Body of pancreas (tissue), 4 donors: ENCODE results near the gene ZNF17. TPM values are rescaled to one million over a fixed set of nuclear protein-coding genes. Genes with fewer than 3 reads are reported as not detected.

ENCODE experiments used
- ATAC-seq: fragments of 150-250 bp; one replicate; pipeline ENCODE4 v1.9.1; 2016
- DNase-seq, 4 donors: peaks; one replicate each; pipeline ENCODE4 v3.0.0-alpha.2; 2019
- H3K27ac ChIP-seq, 4 donors: fragments of 200-600 bp; sonication (generic); 1 replicate in 3 of 4; 2 replicates in 1 of 4; pipeline versions ENCODE4 v1.5.1 to v1.6.1; 2016 to 2019; ENCODE audit warnings: mild to moderate bottlenecking in 1 of 4, mixed read lengths in 1 of 4, moderate library complexity in 1 of 4
- H3K27me3 ChIP-seq, 2 donors: fragments of 200-600 bp; sonication (generic); one replicate each; pipeline ENCODE4 v1.6.0; 2016; ENCODE audit warnings: mild to moderate bottlenecking in 1 of 2
- H3K36me3 ChIP-seq, 2 donors: fragments of 200-600 bp; sonication (generic); replicated peaks in 1 of 2; 2 replicates each; pipeline ENCODE4 v1.5.1; 2016; ENCODE audit warnings: low read depth in 2 of 2; ENCODE audit not compliant: insufficient read depth in 1 of 2
- H3K4me1 ChIP-seq: fragments of 200-600 bp; sonication (generic); one replicate; pipeline ENCODE4 v1.6.0; 2016
- H3K4me3 ChIP-seq, 2 donors: fragments of 200-600 bp; sonication (generic); 1 replicate in 1 of 2; 2 replicates in 1 of 2; pipeline ENCODE4 v1.5.1; 2016 to 2019
- H3K9me3 ChIP-seq, 3 donors: fragments of 200-600 bp; sonication (generic); 1 replicate in 2 of 3; 2 replicates in 1 of 3; pipeline ENCODE4 v1.5.1; 2016
- CTCF ChIP-seq, 7 experiments: fragments of 450-650 bp in 4 of 7; fragments of 200-600 bp in 3 of 7; sonication (generic) in 3 of 7; IDR thresholded peaks; one replicate each; pipeline ENCODE4 v1.5.1; 2016 to 2019; ENCODE audit warnings: antibody characterized with exemption in 7 of 7
- POLR2A ChIP-seq, 3 donors: fragments of 450-650 bp; IDR thresholded peaks; one replicate each; pipeline ENCODE4 v1.6.1; 2016; ENCODE audit warnings: antibody characterized with exemption in 3 of 3, mild to moderate bottlenecking in 2 of 3
- WGBS, 2 donors: methylation state at CpG; one replicate each; pipeline ENCODE4 v1.1.5; 2017; 5-methylcytosine and 5-hydroxymethylcytosine counted together
- intact Hi-C: fragments of 100-400 bp; cut with DNase I; formaldehyde crosslinking; loops from one replicate; pipeline ENCODE4 v1.15.1; 2023
- total RNA-seq, 2 donors: library from RNA; depleted of rRNA; stranded (reverse); fragments of >200 nt; gene quantifications; one replicate each; pipeline ENCODE4 v1.1.0, GENCODE V29; 2016

ZNF17 gene
- total RNA-seq, 2 donors from 2014 or later: 3.6 to 9.1 TPM

GRCh38 chr19:57436417-57436816 lies 25.5 kb downstream of the ZNF17 start:
- no peak for ATAC-seq

DNA sequence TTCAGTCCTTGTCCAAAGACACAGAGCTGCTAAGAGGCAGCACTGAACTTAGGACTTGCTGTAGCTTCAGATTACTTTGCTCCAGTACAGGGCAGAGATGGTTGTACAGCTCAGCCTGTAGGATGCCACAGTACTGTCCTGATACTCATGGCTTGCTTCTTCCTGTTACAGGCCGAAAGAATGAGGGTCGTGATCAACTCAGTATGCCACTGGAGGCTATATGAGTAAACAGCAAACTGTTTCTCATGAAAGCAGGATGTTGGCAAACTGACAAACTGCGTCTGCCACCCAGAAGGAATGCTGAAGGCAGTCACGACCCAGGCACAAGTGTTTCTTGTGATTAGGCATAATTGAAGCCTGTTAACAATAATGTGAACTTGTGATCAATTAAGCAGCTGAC lies 27.0 kb downstream of the ZNF17 start:
- 59 to 77% methylated on average over 4 of the region's 4 CpGs for WGBS, 2 donors
- H3K9me3 ChIP-seq: peaks cover 0 to 13% (median 0%) of the 10 kb centered on the region in 3 donors

More at GRCh38 chr19:57436417-57436816, 25.5 kb downstream of the ZNF17 start:
- DNase-seq: no peak
- no peak overlapping the region for H3K4me3 ChIP-seq
- H3K4me1 ChIP-seq: peaks cover 18% of the 10 kb centered on the region
- no peak overlapping the region for H3K27ac ChIP-seq
- H3K36me3 ChIP-seq: no peaks in the 10 kb centered on the region
- H3K27me3 ChIP-seq: no peaks in the 10 kb centered on the region
- H3K9me3 ChIP-seq: peaks cover 0 to 10% (median 0%) of the 10 kb centered on the region in 3 donors
- TF ChIP-seq POLR2A (IDR thresholded peaks at IDR 0.05): no peak
- no peak for TF ChIP-seq CTCF (IDR thresholded peaks at IDR 0.05)
- 43 to 62% methylated on average over 1 of the region's 1 CpG for WGBS, 2 donors
- intact Hi-C loops: no loop called here

DNA sequence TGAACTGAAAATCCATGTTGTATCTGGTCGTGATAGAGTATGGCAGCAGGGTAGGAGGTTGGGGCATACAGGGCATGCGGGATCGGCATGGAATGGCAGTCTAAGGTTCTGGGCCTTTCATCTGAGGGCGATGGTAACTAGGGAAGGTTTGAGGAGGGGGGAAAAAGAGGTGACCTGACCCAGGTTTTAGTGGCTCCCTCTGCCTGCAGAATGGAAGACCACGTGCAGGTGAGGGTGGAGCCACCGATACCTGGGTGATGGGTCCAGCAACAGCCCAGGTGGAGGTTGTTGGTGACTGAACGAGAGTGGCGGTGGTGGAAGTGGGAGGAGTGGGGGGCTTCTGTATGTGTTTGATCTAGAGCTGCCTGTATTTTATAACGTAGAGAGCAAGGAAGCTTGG lies 28.0 kb downstream of the ZNF17 start:
- 86 to 93% methylated on average over 8 to 9 of the region's 9 CpGs for WGBS, 2 donors
- peaks cover 0 to 3% of the 10 kb centered on the region in 2 donors for H3K36me3 ChIP-seq
- H3K4me3 ChIP-seq: no peak overlapping the region
- ATAC-seq (no peak), DNase-seq (no peak)
- H3K27ac ChIP-seq: no peak overlapping the region
- TF ChIP-seq CTCF (IDR thresholded peaks at IDR 0.05) (no peak), POLR2A (IDR thresholded peaks at IDR 0.05) (no peak)
- H3K9me3 ChIP-seq: peaks cover 0 to 23% (median 0%) of the 10 kb centered on the region in 3 donors
- peaks cover 18% of the 10 kb centered on the region for H3K4me1 ChIP-seq
- intact Hi-C loops: no loop called here
- H3K27me3 ChIP-seq: no peaks in the 10 kb centered on the region

More for the DNA sequence above, 27.0 kb downstream of the ZNF17 start:
- DNase-seq (no peak), ATAC-seq (no peak)
- Histone ChIP-seq H3K27me3 (no peaks in the 10 kb centered on the region), H3K27ac (no peak overlapping the region), H3K36me3 (peaks cover 0 to under 1% of the 10 kb centered on the region in 2 donors), H3K4me3 (no peak overlapping the region), H3K4me1 (peaks cover 18% of the 10 kb centered on the region)
- no peak for TF ChIP-seq POLR2A (IDR thresholded peaks at IDR 0.05)
- TF ChIP-seq CTCF (IDR thresholded peaks at IDR 0.05): no peak
- intact Hi-C loops: no loop called here

- peaks cover 0 to 40% (median 0%) of the 10 kb centered on the region in 3 donors for H3K9me3 ChIP-seq
- TF ChIP-seq POLR2A (IDR thresholded peaks at IDR 0.05) (no peak), CTCF (IDR thresholded peaks at IDR 0.05) (no peak)
- DNase-seq (no peak), ATAC-seq (no peak)
- no peaks in the 10 kb centered on the region for H3K27me3 ChIP-seq
- no peaks in the 10 kb centered on the region for H3K4me1 ChIP-seq
- H3K36me3 ChIP-seq: peaks cover 0 to 3% of the 10 kb centered on the region in 2 donors
- 83 to 97% methylated on average over 5 to 7 of the region's 7 CpGs for WGBS, 2 donors
- intact Hi-C loops: no loop called here
- H3K27ac ChIP-seq: no peak overlapping the region
- no peak overlapping the region for H3K4me3 ChIP-seq
Measured at GRCh38 chr19:57441979-57442752, 31.2 kb downstream of the ZNF17 start.
